Measurements from ENCODE around the gene MDFIC.

- no peak for TF ChIP-seq CTCF (IDR thresholded peaks at IDR 0.05)
- no peak for TF ChIP-seq EP300 (IDR thresholded peaks at IDR 0.05)
- no peak for TF ChIP-seq POLR2A (IDR thresholded peaks at IDR 0.05)
These were observed 75.9 kb downstream of the MDFIC start for GRCh38 chr7:114997487-114998404.
